Body of pancreas (tissue), 4 donors: ENCODE results near the gene F12. TPM values are rescaled to one million over a fixed set of nuclear protein-coding genes. Genes with fewer than 3 reads are reported as not detected.

Experiments
- ATAC-seq: fragments of 150-250 bp; one replicate; pipeline ENCODE4 v1.9.1; 2016
- DNase-seq, 4 donors: peaks; one replicate each; pipeline ENCODE4 v3.0.0-alpha.2; 2019
- H3K27ac ChIP-seq, 4 donors: fragments of 200-600 bp; sonication (generic); 1 replicate in 3 of 4; 2 replicates in 1 of 4; pipeline versions ENCODE4 v1.5.1 to v1.6.1; 2016 to 2019; ENCODE audit warnings: mild to moderate bottlenecking in 1 of 4, mixed read lengths in 1 of 4, moderate library complexity in 1 of 4
- H3K27me3 ChIP-seq, 2 donors: fragments of 200-600 bp; sonication (generic); one replicate each; pipeline ENCODE4 v1.6.0; 2016; ENCODE audit warnings: mild to moderate bottlenecking in 1 of 2
- H3K36me3 ChIP-seq, 2 donors: fragments of 200-600 bp; sonication (generic); replicated peaks in 1 of 2; 2 replicates each; pipeline ENCODE4 v1.5.1; 2016; ENCODE audit warnings: low read depth in 2 of 2; ENCODE audit not compliant: insufficient read depth in 1 of 2
- H3K4me1 ChIP-seq: fragments of 200-600 bp; sonication (generic); one replicate; pipeline ENCODE4 v1.6.0; 2016
- H3K4me3 ChIP-seq, 2 donors: fragments of 200-600 bp; sonication (generic); 1 replicate in 1 of 2; 2 replicates in 1 of 2; pipeline ENCODE4 v1.5.1; 2016 to 2019
- H3K9me3 ChIP-seq, 3 donors: fragments of 200-600 bp; sonication (generic); 1 replicate in 2 of 3; 2 replicates in 1 of 3; pipeline ENCODE4 v1.5.1; 2016
- CTCF ChIP-seq, 7 experiments: fragments of 450-650 bp in 4 of 7; fragments of 200-600 bp in 3 of 7; sonication (generic) in 3 of 7; IDR thresholded peaks; one replicate each; pipeline ENCODE4 v1.5.1; 2016 to 2019; ENCODE audit warnings: antibody characterized with exemption in 7 of 7
- POLR2A ChIP-seq, 3 donors: fragments of 450-650 bp; IDR thresholded peaks; one replicate each; pipeline ENCODE4 v1.6.1; 2016; ENCODE audit warnings: antibody characterized with exemption in 3 of 3, mild to moderate bottlenecking in 2 of 3
- WGBS, 2 donors: methylation state at CpG; one replicate each; pipeline ENCODE4 v1.1.5; 2017; 5-methylcytosine and 5-hydroxymethylcytosine counted together
- intact Hi-C: fragments of 100-400 bp; cut with DNase I; formaldehyde crosslinking; loops from one replicate; pipeline ENCODE4 v1.15.1; 2023
- total RNA-seq, 2 donors: library from RNA; depleted of rRNA; stranded (reverse); fragments of >200 nt; gene quantifications; one replicate each; pipeline ENCODE4 v1.1.0, GENCODE V29; 2016

Gene F12
- total RNA-seq, 2 donors from 2014 or later = 0.33 to 4.4 TPM

GRCh38 chr5:177374211-177374610 lies 35.2 kb downstream of the F12 start:
- WGBS, 2 donors = 79 to 85% methylated on average over 5 of the region's 5 CpGs
- no peak overlapping the region for H3K4me3 ChIP-seq
- H3K27me3 ChIP-seq = no peaks in the 10 kb centered on the region
- intact Hi-C loops = no loop called here
- no peak overlapping the region for H3K27ac ChIP-seq
- no peaks in the 10 kb centered on the region for H3K36me3 ChIP-seq
- peaks cover 38% of the 10 kb centered on the region for H3K4me1 ChIP-seq
- ATAC-seq = no peak
- TF ChIP-seq POLR2A (IDR thresholded peaks at IDR 0.05) = no peak
- no peak for TF ChIP-seq CTCF (IDR thresholded peaks at IDR 0.05)
- no peaks in the 10 kb centered on the region for H3K9me3 ChIP-seq
- DNase-seq = no peak

- no peaks in the 10 kb centered on the region for H3K27me3 ChIP-seq
- no peak overlapping the region for H3K27ac ChIP-seq
- ATAC-seq (no peak), DNase-seq (no peak)
- peaks cover 38% of the 10 kb centered on the region for H3K4me1 ChIP-seq
- intact Hi-C loops = no loop called here
- H3K4me3 ChIP-seq = no peak overlapping the region
- H3K36me3 ChIP-seq = no peaks in the 10 kb centered on the region
- WGBS, 2 donors = 67 to 69% methylated on average over 6 of the region's 6 CpGs
- no peaks in the 10 kb centered on the region for H3K9me3 ChIP-seq
- no peak for TF ChIP-seq POLR2A (IDR thresholded peaks at IDR 0.05)
These were observed 35.6 kb downstream of the F12 start for GRCh38 chr5:177373806-177374205.

- no peak for TF ChIP-seq POLR2A (IDR thresholded peaks at IDR 0.05)
- DNase-seq (no peak), ATAC-seq (no peak)
- Histone ChIP-seq H3K4me3 (no peak overlapping the region), H3K4me1 (peaks cover 40% of the 10 kb centered on the region), H3K27ac (no peak overlapping the region), H3K9me3 (no peaks in the 10 kb centered on the region), H3K27me3 (no peaks in the 10 kb centered on the region), H3K36me3 (no peaks in the 10 kb centered on the region)
- WGBS, 2 donors = 86 to 97% methylated on average over 6 of the region's 6 CpGs
- intact Hi-C loops = no loop called here
These were observed 36.5 kb downstream of the F12 start for GRCh38 chr5:177372910-177373309.

GRCh38 chr5:177372034-177372896 lies 37.1 kb downstream of the F12 start:
- Histone ChIP-seq H3K4me1 (peaks cover 47% of the 10 kb centered on the region), H3K9me3 (no peaks in the 10 kb centered on the region), H3K27ac (no peak overlapping the region), H3K27me3 (no peaks in the 10 kb centered on the region), H3K36me3 (no peaks in the 10 kb centered on the region), H3K4me3 (no peak overlapping the region)
- WGBS, 2 donors = 88 to 89% methylated on average over 3 to 12 of the region's 12 CpGs
- no peak for TF ChIP-seq POLR2A (IDR thresholded peaks at IDR 0.05)
- TF ChIP-seq CTCF (IDR thresholded peaks at IDR 0.05) = no peak
- intact Hi-C loops = no loop called here
- DNase-seq = no peak
- ATAC-seq = no peak

GRCh38 chr5:177371120-177372033 lies 38.0 kb downstream of the F12 start:
- intact Hi-C loops = no loop called here
- peak overlapping the region; percentile 53 to 84 (median 78) for H3K27ac ChIP-seq

More at GRCh38 chr5:177371120-177372033, 38.0 kb downstream of the F12 start:
- H3K9me3 ChIP-seq = no peaks in the 10 kb centered on the region
- no peaks in the 10 kb centered on the region for H3K27me3 ChIP-seq
- TF ChIP-seq CTCF (IDR thresholded peaks at IDR 0.05) = no peak
- peak in 2 of 3 donors; percentile 14 to 33 for TF ChIP-seq POLR2A (IDR thresholded peaks at IDR 0.05)
- no peaks in the 10 kb centered on the region for H3K36me3 ChIP-seq
- H3K4me1 ChIP-seq = peaks cover 53% of the 10 kb centered on the region
- H3K4me3 ChIP-seq = peak overlapping the region in 1 of 2 donors; percentile 8
- 42 to 56% methylated on average over 11 to 26 of the region's 26 CpGs for WGBS, 2 donors
- peak in 1 of 4 donors; percentile 42 for DNase-seq
- no peak for ATAC-seq
